ENCODE data around the gene PDLIM7.

PDLIM7 gene

DNA sequence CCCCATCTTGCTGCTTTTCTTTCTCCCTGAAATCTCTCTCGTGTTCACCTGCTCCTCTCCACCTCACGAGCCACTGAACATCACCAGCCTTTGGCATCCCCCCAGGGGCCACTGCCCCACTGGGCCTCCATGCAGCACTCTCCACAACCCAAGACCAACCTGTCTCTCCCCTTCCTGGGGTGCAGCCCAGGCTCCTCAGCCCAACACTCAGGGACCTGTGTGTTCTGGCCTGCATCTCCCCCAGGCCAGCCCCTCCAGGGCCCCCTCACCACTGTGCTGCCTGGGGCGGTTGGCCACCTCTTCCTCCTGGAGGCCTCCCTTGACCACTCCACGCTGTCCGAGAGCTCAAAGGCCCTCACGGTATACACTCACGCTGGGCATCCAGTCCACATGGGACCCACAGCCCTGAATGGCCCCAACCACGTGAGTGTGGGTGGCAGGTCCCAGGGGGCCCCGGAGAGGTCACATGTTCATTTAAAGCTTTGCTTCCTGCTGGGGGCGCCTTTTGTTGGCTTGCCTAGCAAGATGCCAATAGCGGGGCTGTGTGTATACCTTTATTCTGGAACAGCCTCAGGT is 12.7 kb upstream of the PDLIM7 start:
- H3K9me3 ChIP-seq (ENCODE audit: control insufficient read depth, insufficient read depth, low read length): no peaks in the 10 kb centered on the region
- no peak overlapping the region for H3K9ac ChIP-seq (ENCODE audit: low read depth, low read length)
- no peaks in the 10 kb centered on the region for H3K27me3 ChIP-seq (ENCODE audit: control insufficient read depth, insufficient read depth, low read length)
- H3K4me3 ChIP-seq (ENCODE audit: low read depth, low read length): no peak overlapping the region
- peaks cover 11% of the 10 kb centered on the region for H3K4me1 ChIP-seq (ENCODE audit: control insufficient read depth, insufficient read depth, low read length)
- H3K36me3 ChIP-seq (ENCODE audit: control insufficient read depth, insufficient read depth, low read length): peaks cover 51% of the 10 kb centered on the region

- no peaks in the 10 kb centered on the region for H3K9me3 ChIP-seq (ENCODE audit: control insufficient read depth, insufficient read depth, low read length)
- no peak within 1 kb of the TSS for H3K9ac ChIP-seq (ENCODE audit: low read depth, low read length)
- H3K36me3 ChIP-seq (ENCODE audit: control insufficient read depth, insufficient read depth, low read length): peaks cover 47% of the 10 kb centered on the region
- no peak within 1 kb of the TSS for H3K4me3 ChIP-seq (ENCODE audit: low read depth, low read length)
- H3K27me3 ChIP-seq (ENCODE audit: control insufficient read depth, insufficient read depth, low read length): no peaks in the 10 kb centered on the region
- H3K4me1 ChIP-seq (ENCODE audit: control insufficient read depth, insufficient read depth, low read length): peaks cover 11% of the 10 kb centered on the region
These were observed 12.1 kb upstream of the PDLIM7 start, which contains the start of gene DOK3 for GRCh38 chr5:177509381-177509951. Gene DOK3 (minus strand): TSS chr5:177509826. CDS start chr5:177509540, 286 bp downstream.

- Histone ChIP-seq H3K9ac (ENCODE audit: low read depth, low read length) (no peak overlapping the region), H3K36me3 (ENCODE audit: control insufficient read depth, insufficient read depth, low read length) (peaks cover 42% of the 10 kb centered on the region), H3K9me3 (ENCODE audit: control insufficient read depth, insufficient read depth, low read length) (no peaks in the 10 kb centered on the region), H3K4me1 (ENCODE audit: control insufficient read depth, insufficient read depth, low read length) (peaks cover 11% of the 10 kb centered on the region), H3K27me3 (ENCODE audit: control insufficient read depth, insufficient read depth, low read length) (no peaks in the 10 kb centered on the region), H3K4me3 (ENCODE audit: low read depth, low read length) (no peak overlapping the region)
These were observed 11.4 kb upstream of the PDLIM7 start for GRCh38 chr5:177508837-177509236.

DNA sequence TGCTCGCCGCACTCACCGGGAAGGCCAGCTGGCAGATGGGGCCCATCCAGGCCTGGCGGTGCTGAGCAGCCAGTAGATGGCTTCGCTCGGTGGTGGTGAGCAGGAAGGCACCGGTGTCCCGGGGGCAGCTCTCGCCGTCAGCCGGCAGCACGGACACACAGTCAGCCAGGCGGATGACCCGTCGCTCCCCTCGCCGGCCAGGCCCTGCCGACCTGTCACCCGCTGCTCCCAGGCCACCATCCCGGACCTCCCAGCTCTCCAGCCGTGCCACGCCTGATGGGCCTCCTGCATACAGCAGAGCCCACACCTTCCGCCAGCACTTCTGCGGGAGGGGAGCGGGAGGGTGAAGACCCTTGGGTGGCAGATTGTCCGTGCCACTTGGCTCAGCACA is 10.8 kb upstream of the PDLIM7 start:
- Histone ChIP-seq H3K9ac (ENCODE audit: low read depth, low read length) (no peak overlapping the region), H3K4me1 (ENCODE audit: control insufficient read depth, insufficient read depth, low read length) (peaks cover 11% of the 10 kb centered on the region), H3K36me3 (ENCODE audit: control insufficient read depth, insufficient read depth, low read length) (peaks cover 39% of the 10 kb centered on the region), H3K4me3 (ENCODE audit: low read depth, low read length) (no peak overlapping the region), H3K27me3 (ENCODE audit: control insufficient read depth, insufficient read depth, low read length) (no peaks in the 10 kb centered on the region), H3K9me3 (ENCODE audit: control insufficient read depth, insufficient read depth, low read length) (no peaks in the 10 kb centered on the region)

DNA sequence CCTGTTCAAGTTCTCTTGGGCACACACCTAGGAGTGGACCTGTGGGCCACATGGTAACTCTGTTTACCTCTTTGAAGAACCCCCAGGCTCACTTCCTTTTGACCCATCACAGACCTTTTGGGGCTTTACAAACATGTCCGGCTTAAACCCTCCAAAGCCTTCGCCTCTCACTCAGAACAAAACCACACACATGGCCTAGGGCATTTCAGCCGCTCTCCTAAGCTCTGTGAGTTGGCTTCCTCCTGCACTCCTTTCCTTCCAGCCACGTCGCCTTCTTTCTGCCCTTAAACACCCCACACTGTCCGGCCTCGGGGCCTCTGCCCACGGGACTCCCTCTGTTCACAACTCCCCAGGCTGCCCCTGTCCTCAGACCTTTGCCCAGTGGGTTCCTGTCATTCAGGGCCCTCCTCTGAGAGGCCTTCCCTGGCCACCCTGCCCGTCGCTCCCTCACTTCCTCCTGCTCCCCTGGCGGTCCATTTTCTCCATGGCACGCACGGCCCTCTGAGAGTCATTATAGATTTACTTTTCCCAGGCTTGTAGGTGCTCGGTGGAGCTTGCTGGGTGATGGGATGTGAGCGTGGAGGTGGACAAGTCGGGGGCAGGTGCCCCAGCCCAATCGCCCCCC is 10.3 kb upstream of the PDLIM7 start:
- peaks cover 34% of the 10 kb centered on the region for H3K36me3 ChIP-seq (ENCODE audit: control insufficient read depth, insufficient read depth, low read length)
- H3K4me3 ChIP-seq (ENCODE audit: low read depth, low read length): no peak overlapping the region
- H3K27me3 ChIP-seq (ENCODE audit: control insufficient read depth, insufficient read depth, low read length): no peaks in the 10 kb centered on the region
- H3K9me3 ChIP-seq (ENCODE audit: control insufficient read depth, insufficient read depth, low read length): no peaks in the 10 kb centered on the region
- H3K9ac ChIP-seq (ENCODE audit: low read depth, low read length): no peak overlapping the region
- peaks cover 11% of the 10 kb centered on the region for H3K4me1 ChIP-seq (ENCODE audit: control insufficient read depth, insufficient read depth, low read length)

DNA sequence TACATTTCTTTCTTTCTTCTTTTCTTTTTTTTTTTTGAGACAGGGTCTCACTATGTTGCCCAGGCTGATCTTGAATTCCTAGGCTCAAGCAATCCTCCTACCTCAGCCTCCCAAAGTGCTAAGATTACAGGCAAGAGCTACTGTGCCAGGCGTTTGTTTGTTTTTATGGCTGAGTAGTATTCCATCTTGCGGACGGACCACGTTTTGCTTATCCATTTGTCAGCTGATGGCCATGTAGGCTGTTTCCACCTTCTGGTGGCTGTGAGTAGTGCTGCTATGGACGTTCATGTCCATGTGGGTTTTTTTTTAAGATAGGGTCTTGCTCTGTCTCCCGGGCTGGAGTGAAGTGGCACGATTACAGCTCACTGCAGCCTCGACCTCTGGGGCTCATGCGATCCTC is 9.8 kb upstream of the PDLIM7 start:
- Histone ChIP-seq H3K9ac (ENCODE audit: low read depth, low read length) (no peak overlapping the region), H3K4me3 (ENCODE audit: low read depth, low read length) (no peak overlapping the region), H3K4me1 (ENCODE audit: control insufficient read depth, insufficient read depth, low read length) (peaks cover 11% of the 10 kb centered on the region), H3K36me3 (ENCODE audit: control insufficient read depth, insufficient read depth, low read length) (peaks cover 28% of the 10 kb centered on the region), H3K9me3 (ENCODE audit: control insufficient read depth, insufficient read depth, low read length) (no peaks in the 10 kb centered on the region), H3K27me3 (ENCODE audit: control insufficient read depth, insufficient read depth, low read length) (no peaks in the 10 kb centered on the region)

DNA sequence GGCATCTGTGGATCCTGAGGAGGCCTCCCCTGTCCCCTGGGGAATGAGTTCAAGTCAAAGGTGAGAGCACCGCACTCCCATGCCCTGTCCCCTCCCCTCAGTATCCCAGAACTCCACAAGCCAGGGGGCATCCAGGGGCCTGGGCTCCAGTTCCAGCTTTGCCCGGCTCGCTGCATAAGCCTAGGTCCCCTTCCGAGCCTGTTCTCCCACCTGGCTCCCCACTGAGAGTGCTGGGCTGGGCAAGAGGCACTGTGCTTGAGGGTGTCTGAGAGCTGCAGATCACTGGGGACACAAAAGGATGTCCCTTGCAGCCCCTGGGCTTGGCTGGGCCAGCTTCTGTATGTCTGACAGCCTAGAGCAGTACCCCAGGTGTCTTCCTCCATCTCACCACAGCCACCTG is 7.7 kb upstream of the PDLIM7 start:
- Histone ChIP-seq H3K36me3 (ENCODE audit: control insufficient read depth, insufficient read depth, low read length) (peaks cover 13% of the 10 kb centered on the region), H3K27me3 (ENCODE audit: control insufficient read depth, insufficient read depth, low read length) (no peaks in the 10 kb centered on the region), H3K4me3 (ENCODE audit: low read depth, low read length) (no peak overlapping the region), H3K9ac (ENCODE audit: low read depth, low read length) (no peak overlapping the region), H3K4me1 (ENCODE audit: control insufficient read depth, insufficient read depth, low read length) (peaks cover 16% of the 10 kb centered on the region), H3K9me3 (ENCODE audit: control insufficient read depth, insufficient read depth, low read length) (no peaks in the 10 kb centered on the region)

DNA sequence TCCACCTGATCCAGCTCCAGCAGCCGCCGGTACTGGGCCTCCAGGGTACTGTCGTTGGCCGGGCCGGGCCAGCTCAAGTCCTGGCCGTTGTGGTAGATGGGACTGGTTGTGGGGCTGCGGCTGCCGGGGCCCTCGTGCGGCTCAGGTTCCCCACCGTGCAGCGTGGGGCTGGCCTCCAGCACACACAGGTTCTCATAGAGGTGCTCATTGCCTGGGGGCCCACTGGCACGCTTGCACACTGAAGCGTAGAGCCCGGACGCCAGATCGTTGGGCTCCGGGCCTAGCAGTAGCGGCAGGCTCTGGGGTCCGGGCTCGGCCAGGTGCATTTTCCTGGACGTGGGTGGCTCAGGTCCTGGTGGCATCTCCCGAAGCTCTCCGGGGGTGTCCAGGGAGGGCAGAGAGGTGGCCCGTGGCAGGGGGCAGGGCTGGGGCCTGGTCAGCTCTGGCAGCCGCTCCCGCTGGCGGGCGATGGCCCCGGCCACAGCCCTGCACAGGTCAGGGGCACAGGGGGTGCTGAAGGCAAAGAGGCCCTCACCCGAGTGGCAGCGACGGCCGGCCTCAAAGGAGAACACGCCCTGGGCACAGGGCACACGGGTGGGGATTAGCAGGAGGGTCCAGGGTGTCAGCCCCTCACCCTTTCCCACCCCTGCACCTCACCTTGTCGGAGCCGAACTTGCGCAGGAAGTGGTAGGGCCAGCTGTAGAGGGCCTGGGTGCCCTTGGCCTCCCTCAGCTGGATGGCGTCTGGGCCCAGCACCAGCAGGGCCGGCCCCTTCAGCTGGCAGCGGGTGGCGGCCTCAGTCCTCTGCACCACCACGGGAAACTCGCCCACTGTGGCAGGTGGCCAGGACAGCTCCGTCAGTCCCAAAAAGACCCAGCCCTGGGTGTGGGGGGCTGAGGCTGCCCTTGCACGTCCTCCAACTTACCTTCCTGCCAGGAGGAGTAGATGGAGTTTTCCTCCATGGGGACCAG is 7.0 kb upstream of the PDLIM7 start:
- H3K36me3 ChIP-seq (ENCODE audit: control insufficient read depth, insufficient read depth, low read length): peaks cover 12% of the 10 kb centered on the region
- H3K4me1 ChIP-seq (ENCODE audit: control insufficient read depth, insufficient read depth, low read length): peaks cover 13% of the 10 kb centered on the region
- no peaks in the 10 kb centered on the region for H3K9me3 ChIP-seq (ENCODE audit: control insufficient read depth, insufficient read depth, low read length)
- peaks cover 1% of the 10 kb centered on the region for H3K27me3 ChIP-seq (ENCODE audit: control insufficient read depth, insufficient read depth, low read length)
- H3K4me3 ChIP-seq (ENCODE audit: low read depth, low read length): no peak overlapping the region
- no peak overlapping the region for H3K9ac ChIP-seq (ENCODE audit: low read depth, low read length)

GRCh38 chr5:177503351-177504085 is 6.1 kb upstream of the PDLIM7 start:
- Histone ChIP-seq H3K36me3 (ENCODE audit: control insufficient read depth, insufficient read depth, low read length) (peaks cover 6% of the 10 kb centered on the region), H3K9me3 (ENCODE audit: control insufficient read depth, insufficient read depth, low read length) (no peaks in the 10 kb centered on the region), H3K9ac (ENCODE audit: low read depth, low read length) (no peak overlapping the region), H3K4me1 (ENCODE audit: control insufficient read depth, insufficient read depth, low read length) (peaks cover 11% of the 10 kb centered on the region), H3K4me3 (ENCODE audit: low read depth, low read length) (no peak overlapping the region), H3K27me3 (ENCODE audit: control insufficient read depth, insufficient read depth, low read length) (peaks cover 7% of the 10 kb centered on the region)

DNA sequence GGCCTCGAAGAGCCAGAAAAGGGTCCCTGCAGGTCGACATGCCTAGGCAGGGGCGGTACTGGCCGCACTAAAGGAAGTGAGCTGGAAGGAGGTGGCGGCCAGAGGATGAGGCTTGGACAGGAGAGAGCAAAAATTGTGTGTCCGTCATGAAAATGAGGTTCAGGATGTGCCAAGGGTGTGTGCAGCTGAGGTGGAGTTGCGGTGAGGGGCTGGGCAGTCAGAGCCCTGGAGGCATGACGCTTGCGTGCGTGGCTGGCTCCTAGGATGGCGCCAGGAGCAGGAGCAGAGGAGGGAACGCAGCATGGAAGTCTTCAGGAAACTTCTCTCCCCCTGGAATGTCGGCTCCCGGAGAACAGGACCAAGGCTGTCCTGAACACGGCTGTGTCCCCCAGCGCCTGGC is 5.5 kb upstream of the PDLIM7 start:
- Histone ChIP-seq H3K4me3 (ENCODE audit: low read depth, low read length) (no peak overlapping the region), H3K9ac (ENCODE audit: low read depth, low read length) (no peak overlapping the region), H3K4me1 (ENCODE audit: control insufficient read depth, insufficient read depth, low read length) (peaks cover 14% of the 10 kb centered on the region), H3K27me3 (ENCODE audit: control insufficient read depth, insufficient read depth, low read length) (peaks cover 12% of the 10 kb centered on the region), H3K36me3 (ENCODE audit: control insufficient read depth, insufficient read depth, low read length) (peaks cover 6% of the 10 kb centered on the region), H3K9me3 (ENCODE audit: control insufficient read depth, insufficient read depth, low read length) (no peaks in the 10 kb centered on the region)
